ENCODE results near the gene ARHGAP19.

Gene ARHGAP19

GRCh38 chr10:97229322-97230015 lies 63.0 kb downstream of the ARHGAP19 start:
- no peak for DNase-seq (ENCODE audit: low read depth in 2 of 2)

- DNase-seq (ENCODE audit: low read depth in 2 of 2) = no peak
Measured at GRCh38 chr10:97228775-97229157, 63.7 kb downstream of the ARHGAP19 start.

- DNase-seq (ENCODE audit: low read depth in 2 of 2) = no peak
Measured at GRCh38 chr10:97228130-97228774, 64.2 kb downstream of the ARHGAP19 start.

GRCh38 chr10:97226398-97226797 lies 66.0 kb downstream of the ARHGAP19 start:
- DNase-seq (ENCODE audit: low read depth in 2 of 2) = no peak

- no peak for DNase-seq (ENCODE audit: low read depth in 2 of 2)
Measured at GRCh38 chr10:97224483-97225435, 67.7 kb downstream of the ARHGAP19 start.

GRCh38 chr10:97222326-97222961 lies 70.0 kb downstream of the ARHGAP19 start:
- no peak for DNase-seq (ENCODE audit: low read depth in 2 of 2)

GRCh38 chr10:97220355-97220754 lies 72.1 kb downstream of the ARHGAP19 start:
- DNase-seq (ENCODE audit: low read depth in 2 of 2) = no peak

- no peak for DNase-seq (ENCODE audit: low read depth in 2 of 2)
Measured at GRCh38 chr10:97217299-97217698, 75.1 kb downstream of the ARHGAP19 start.

GRCh38 chr10:97215619-97216260 lies 76.7 kb downstream of the ARHGAP19 start:
- DNase-seq (ENCODE audit: low read depth in 2 of 2) = no peak

- no peak for DNase-seq (ENCODE audit: low read depth in 2 of 2)
Measured at GRCh38 chr10:97213431-97213830, 79.0 kb downstream of the ARHGAP19 start.

- DNase-seq (ENCODE audit: low read depth in 2 of 2) = no peak
Measured at GRCh38 chr10:97211229-97211628, 81.2 kb downstream of the ARHGAP19 start.

- peak; percentile 47 to 70 for DNase-seq (ENCODE audit: low read depth in 2 of 2)
Measured at GRCh38 chr10:97210543-97210960, 81.9 kb downstream of the ARHGAP19 start.

- no peak for DNase-seq (ENCODE audit: low read depth in 2 of 2)
Measured at GRCh38 chr10:97207756-97208346, 84.6 kb downstream of the ARHGAP19 start.

GRCh38 chr10:97207131-97207530 lies 85.3 kb downstream of the ARHGAP19 start:
- no peak for DNase-seq (ENCODE audit: low read depth in 2 of 2)

- DNase-seq (ENCODE audit: low read depth in 2 of 2) = no peak
Measured at GRCh38 chr10:97204826-97205679, 87.4 kb downstream of the ARHGAP19 start.

GRCh38 chr10:97203220-97203619 lies 89.2 kb downstream of the ARHGAP19 start:
- no peak for DNase-seq (ENCODE audit: low read depth in 2 of 2)

- DNase-seq (ENCODE audit: low read depth in 2 of 2) = no peak
Measured at GRCh38 chr10:97200616-97201015, 91.8 kb downstream of the ARHGAP19 start.

- DNase-seq (ENCODE audit: low read depth in 2 of 2) = no peak
Measured at GRCh38 chr10:97199152-97199551, 93.3 kb downstream of the ARHGAP19 start.

- no peak for DNase-seq (ENCODE audit: low read depth in 2 of 2)
Measured at GRCh38 chr10:97197030-97197500, 95.4 kb downstream of the ARHGAP19 start.

Data from stimulated activated CD4-positive, alpha-beta T cell treated with anti-CD3 and anti-CD28 coated beads, Interleukin-4, amount 100 ng/mL, for 48 hours (primary cell).